Measurements from ENCODE around the gene INSM1.

Gene INSM1

GRCh38 chr20:20366551-20366875 is 1.4 kb upstream of the INSM1 start:
- no peak overlapping the region for H3K4me3 ChIP-seq (ENCODE audit: low read length)
- TF ChIP-seq, protein P1, sequence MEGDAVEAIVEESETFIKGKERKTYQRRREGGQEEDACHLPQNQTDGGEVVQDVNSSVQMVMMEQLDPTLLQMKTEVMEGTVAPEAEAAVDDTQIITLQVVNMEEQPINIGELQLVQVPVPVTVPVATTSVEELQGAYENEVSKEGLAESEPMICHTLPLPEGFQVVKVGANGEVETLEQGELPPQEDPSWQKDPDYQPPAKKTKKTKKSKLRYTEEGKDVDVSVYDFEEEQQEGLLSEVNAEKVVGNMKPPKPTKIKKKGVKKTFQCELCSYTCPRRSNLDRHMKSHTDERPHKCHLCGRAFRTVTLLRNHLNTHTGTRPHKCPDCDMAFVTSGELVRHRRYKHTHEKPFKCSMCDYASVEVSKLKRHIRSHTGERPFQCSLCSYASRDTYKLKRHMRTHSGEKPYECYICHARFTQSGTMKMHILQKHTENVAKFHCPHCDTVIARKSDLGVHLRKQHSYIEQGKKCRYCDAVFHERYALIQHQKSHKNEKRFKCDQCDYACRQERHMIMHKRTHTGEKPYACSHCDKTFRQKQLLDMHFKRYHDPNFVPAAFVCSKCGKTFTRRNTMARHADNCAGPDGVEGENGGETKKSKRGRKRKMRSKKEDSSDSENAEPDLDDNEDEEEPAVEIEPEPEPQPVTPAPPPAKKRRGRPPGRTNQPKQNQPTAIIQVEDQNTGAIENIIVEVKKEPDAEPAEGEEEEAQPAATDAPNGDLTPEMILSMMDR (conservative IDR thresholded peaks at IDR 0.05; ENCODE audit: low read depth, low read length), result no peak
- no peak for DNase-seq (ENCODE audit: low read depth)

DNA sequence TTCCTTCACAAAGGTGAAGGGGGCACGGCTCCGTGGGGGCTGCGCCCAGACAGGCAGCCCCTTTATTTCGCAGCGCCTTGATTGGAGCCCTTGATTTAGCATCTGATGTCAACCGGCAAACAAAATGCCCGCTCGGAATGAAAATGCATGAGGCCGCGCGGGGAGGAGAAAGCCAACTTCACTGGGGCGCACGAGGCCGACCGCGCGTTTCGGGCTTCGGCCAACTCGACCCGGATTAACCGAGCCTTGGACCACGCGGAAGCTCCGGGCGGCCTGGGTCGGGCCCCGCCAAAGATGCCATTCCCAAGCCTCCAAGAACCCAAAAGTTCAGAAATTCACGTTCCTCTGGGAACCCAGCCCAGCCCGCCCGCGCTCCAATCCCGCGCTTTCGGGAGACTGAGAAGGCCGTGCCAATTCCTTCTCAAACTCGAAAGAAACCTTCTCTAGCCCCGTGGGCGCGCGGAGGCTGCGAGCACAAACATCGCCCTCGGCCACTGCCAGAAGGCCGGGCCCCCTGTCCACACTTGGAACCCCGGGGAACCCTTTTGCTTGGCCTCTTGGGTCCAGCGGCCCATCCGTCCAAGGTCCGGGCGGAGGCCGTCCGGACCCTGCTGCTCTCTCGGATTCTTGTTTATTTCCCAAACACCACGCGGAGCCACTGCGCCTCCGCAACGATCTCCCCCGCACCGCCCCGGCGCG is 879 bp upstream of the INSM1 start:
- H3K4me3 ChIP-seq (ENCODE audit: low read length), result no peak overlapping the region

DNA sequence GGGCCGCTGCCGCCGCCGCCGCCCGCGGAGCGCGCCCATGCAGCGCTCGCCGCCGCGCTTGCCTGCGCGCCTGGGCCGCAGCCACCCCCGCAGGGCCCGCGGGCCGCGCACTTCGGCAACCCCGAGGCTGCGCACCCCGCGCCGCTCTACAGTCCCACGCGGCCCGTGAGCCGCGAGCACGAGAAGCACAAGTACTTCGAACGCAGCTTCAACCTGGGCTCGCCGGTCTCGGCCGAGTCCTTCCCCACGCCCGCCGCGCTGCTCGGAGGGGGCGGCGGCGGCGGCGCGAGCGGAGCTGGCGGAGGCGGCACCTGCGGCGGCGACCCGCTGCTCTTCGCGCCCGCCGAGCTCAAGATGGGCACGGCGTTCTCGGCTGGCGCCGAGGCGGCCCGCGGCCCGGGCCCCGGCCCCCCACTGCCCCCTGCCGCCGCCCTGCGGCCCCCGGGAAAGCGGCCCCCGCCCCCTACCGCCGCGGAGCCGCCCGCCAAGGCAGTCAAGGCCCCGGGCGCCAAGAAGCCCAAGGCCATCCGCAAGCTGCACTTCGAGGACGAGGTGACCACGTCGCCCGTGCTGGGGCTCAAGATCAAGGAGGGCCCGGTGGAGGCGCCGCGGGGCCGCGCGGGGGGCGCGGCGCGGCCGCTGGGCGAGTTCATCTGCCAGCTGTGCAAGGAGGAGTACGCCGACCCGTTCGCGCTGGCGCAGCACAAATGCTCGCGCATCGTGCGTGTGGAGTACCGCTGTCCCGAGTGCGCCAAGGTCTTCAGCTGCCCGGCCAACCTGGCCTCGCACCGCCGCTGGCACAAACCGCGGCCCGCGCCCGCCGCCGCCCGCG is 730 bp downstream of the INSM1 start:
- H3K4me3 ChIP-seq (ENCODE audit: low read length), result no peak overlapping the region
- DNase-seq (ENCODE audit: low read depth), result no peak
- TF ChIP-seq, protein P1 (conservative IDR thresholded peaks at IDR 0.05; ENCODE audit: low read depth, low read length), result no peak

More for the DNA sequence above, 879 bp upstream of the INSM1 start:
- no peak for DNase-seq (ENCODE audit: low read depth)
- TF ChIP-seq, protein P1 (conservative IDR thresholded peaks at IDR 0.05; ENCODE audit: low read depth, low read length), result no peak

- H3K4me3 ChIP-seq (ENCODE audit: low read length), result no peak overlapping the region
- TF ChIP-seq, protein P1 (conservative IDR thresholded peaks at IDR 0.05; ENCODE audit: low read depth, low read length), result no peak
Observed at GRCh38 chr20:20369250-20370093, 1.6 kb downstream of the INSM1 start.

DNA sequence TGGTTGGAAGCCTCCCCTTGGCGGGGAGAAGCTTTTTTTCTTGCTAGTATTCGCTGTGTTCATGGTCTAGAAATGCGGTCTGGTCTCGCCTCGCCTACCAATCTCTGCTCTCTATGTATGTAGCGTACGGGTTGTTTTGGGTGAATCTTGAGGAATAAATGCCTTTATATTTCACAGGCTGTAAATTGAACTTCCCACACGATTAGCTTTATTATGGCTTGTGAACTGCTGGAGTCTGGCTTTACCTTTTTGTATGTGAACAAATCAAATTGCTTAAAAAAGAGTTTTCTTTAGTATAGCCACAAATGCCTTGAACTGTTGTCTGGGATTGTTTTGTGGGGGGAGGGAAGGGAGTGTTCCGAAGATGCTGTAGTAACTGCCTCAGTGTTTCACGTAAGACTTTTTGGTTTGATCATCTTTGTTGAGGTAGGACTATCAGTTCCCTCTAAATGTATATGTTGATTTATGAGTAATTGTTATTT is 2.2 kb downstream of the INSM1 start:
- no peak for DNase-seq (ENCODE audit: low read depth)
- no peak overlapping the region for H3K4me3 ChIP-seq (ENCODE audit: low read length)
- TF ChIP-seq, protein P1 (conservative IDR thresholded peaks at IDR 0.05; ENCODE audit: low read depth, low read length), result no peak

More at GRCh38 chr20:20369250-20370093, 1.6 kb downstream of the INSM1 start:
- no peak for DNase-seq (ENCODE audit: low read depth)

DNA sequence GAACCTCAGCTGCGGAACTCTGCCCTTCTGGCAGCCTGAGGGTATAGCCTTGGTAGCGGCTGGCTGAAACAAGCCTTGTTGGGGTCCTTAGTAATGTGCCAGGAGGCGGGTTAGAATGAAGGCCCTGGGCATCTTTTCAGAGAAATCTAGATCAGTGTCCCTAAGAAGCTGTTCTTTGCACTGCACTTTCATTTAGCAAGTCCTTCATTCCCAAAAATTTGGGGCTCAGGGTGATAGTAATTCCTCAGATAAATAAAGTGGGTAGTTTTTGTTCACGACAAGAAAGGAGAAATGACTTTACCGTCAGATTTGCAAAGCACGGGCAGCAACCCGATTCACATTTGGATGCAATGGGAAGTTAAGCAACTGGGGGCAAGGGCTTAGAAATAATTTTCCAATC is 3.2 kb downstream of the INSM1 start:
- TF ChIP-seq, protein P1 (conservative IDR thresholded peaks at IDR 0.05; ENCODE audit: low read depth, low read length), result no peak
- H3K4me3 ChIP-seq (ENCODE audit: low read length), result no peak overlapping the region
- DNase-seq (ENCODE audit: low read depth), result no peak

Data from retinal pigment epithelial cell (primary cell).